ENCODE data around the gene LIMA1. TPM values are rescaled to one million over a fixed set of nuclear protein-coding genes. Genes with fewer than 3 reads are reported as not detected.
A peak's percentile ranks its signal among the peaks of the same experiment; 100 is the strongest.

The LIMA1 gene
- total and polyA plus RNA-seq, 9 of the 15 experiments (the other 6 are each of a cell fraction or from before 2014, with no cell fraction given): 20.2 to 37.8 (median 27.3) TPM

DNA sequence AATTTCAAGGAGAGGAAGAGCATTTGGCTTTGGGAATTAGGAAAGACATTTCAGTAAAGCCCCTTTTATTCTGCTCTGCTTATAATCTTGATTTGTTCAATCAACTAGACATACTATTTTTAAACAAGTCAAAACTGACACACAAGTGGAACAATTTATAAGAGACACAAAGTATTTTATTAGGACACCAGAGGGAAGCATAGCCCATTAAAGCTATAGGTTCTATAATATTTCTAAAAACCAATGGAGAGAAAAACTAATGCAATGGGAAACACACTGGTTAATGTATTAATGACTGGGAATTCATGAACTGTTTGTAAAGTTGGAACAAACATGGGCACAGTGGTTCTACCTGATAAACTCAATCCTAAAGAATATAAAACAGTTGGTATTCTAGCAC lies 100.9 kb downstream of the LIMA1 start:
- ChIA-PET POLR2A (no interaction called here), CTCF (ENCODE audit: low intra/inter-chr PET ratio) (interaction anchor here (0.6 to 3.8 kb wide), 3 partner anchors 132 to 1163 kb away, joined by 3 to 44 read pairs (median 4); no protein-coding TSS in a partner anchor)
- in situ Hi-C loops (cut with MboI): no loop called here
- Histone ChIP-seq H2AFZ (ENCODE audit: low read depth, low read length) (no peak overlapping the region), H3K4me3 (no peak overlapping the region), H3K9me1 (ENCODE audit: control insufficient read depth, insufficient read depth, low read length) (no peaks in the 10 kb centered on the region), H4K20me1 (replicated peaks; ENCODE audit: control insufficient read depth, insufficient read depth, low read length) (no peaks in the 10 kb centered on the region), H3K27me3 (ENCODE audit: control insufficient read depth in 2 of 2, insufficient read depth in 2 of 2, low read length in 2 of 2) (no peaks in the 10 kb centered on the region), H3K79me2 (ENCODE audit: control insufficient read depth, insufficient read depth, low read length) (no peaks in the 10 kb centered on the region), H3K4me1 (replicated peaks in 1 of 2; ENCODE audit: control insufficient read depth in 2 of 2, insufficient read depth in 2 of 2, low read length in 2 of 2) (no peaks in the 10 kb centered on the region), H3K9me3 (replicated peaks; ENCODE audit: control insufficient read depth, insufficient read depth, low read depth, low read length) (no peaks in the 10 kb centered on the region), H3K36me3 (ENCODE audit: control insufficient read depth, insufficient read depth, low read length) (peaks cover 18% of the 10 kb centered on the region; the same call in 2 of the 3 replicates), H3K27ac (ENCODE audit: extremely low read depth, low read depth, low read length) (no peak overlapping the region), H3K4me2 (ENCODE audit: insufficient read depth, low read length) (no peak overlapping the region), H3K9ac (ENCODE audit: insufficient read depth in 1 of 2, low read depth in 2 of 2, low read length in 2 of 2) (no peak overlapping the region)
- FAIRE-seq (peak; percentile 37), ATAC-seq (no peak), DNase-seq (ENCODE audit: extremely low read depth in 1 of 4, low spot score in 3 of 4) (no peak)
- BruUV-seq (replicated peaks): no TSS peak
- intact Hi-C loops (cut with micrococcal nuclease): loop anchor here (2.0 kb wide), 1 partner anchor 132 kb away; no protein-coding TSS in a partner anchor
- no peak for TF ChIP-seq HMGN3 (IDR thresholded peaks at IDR 0.05; ENCODE audit: borderline replicate concordance, extremely low read depth, insufficient read length, low read depth, low read length)
- TF ChIP-seq, protein P1, sequence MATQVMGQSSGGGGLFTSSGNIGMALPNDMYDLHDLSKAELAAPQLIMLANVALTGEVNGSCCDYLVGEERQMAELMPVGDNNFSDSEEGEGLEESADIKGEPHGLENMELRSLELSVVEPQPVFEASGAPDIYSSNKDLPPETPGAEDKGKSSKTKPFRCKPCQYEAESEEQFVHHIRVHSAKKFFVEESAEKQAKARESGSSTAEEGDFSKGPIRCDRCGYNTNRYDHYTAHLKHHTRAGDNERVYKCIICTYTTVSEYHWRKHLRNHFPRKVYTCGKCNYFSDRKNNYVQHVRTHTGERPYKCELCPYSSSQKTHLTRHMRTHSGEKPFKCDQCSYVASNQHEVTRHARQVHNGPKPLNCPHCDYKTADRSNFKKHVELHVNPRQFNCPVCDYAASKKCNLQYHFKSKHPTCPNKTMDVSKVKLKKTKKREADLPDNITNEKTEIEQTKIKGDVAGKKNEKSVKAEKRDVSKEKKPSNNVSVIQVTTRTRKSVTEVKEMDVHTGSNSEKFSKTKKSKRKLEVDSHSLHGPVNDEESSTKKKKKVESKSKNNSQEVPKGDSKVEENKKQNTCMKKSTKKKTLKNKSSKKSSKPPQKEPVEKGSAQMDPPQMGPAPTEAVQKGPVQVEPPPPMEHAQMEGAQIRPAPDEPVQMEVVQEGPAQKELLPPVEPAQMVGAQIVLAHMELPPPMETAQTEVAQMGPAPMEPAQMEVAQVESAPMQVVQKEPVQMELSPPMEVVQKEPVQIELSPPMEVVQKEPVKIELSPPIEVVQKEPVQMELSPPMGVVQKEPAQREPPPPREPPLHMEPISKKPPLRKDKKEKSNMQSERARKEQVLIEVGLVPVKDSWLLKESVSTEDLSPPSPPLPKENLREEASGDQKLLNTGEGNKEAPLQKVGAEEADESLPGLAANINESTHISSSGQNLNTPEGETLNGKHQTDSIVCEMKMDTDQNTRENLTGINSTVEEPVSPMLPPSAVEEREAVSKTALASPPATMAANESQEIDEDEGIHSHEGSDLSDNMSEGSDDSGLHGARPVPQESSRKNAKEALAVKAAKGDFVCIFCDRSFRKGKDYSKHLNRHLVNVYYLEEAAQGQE (IDR thresholded peaks at IDR 0.05; ENCODE audit: borderline replicate concordance): peak; percentile 57; the same call in 1 of the 2 replicates
- TF ChIP-seq, protein P1 (CRISPR knock-in tag; IDR thresholded peaks at IDR 0.05; ENCODE audit: low read depth): no peak
- no peak for TF ChIP-seq NFYB (IDR thresholded peaks at IDR 0.05; ENCODE audit: extremely low read depth, insufficient read length)
- TF ChIP-seq, protein P2, sequence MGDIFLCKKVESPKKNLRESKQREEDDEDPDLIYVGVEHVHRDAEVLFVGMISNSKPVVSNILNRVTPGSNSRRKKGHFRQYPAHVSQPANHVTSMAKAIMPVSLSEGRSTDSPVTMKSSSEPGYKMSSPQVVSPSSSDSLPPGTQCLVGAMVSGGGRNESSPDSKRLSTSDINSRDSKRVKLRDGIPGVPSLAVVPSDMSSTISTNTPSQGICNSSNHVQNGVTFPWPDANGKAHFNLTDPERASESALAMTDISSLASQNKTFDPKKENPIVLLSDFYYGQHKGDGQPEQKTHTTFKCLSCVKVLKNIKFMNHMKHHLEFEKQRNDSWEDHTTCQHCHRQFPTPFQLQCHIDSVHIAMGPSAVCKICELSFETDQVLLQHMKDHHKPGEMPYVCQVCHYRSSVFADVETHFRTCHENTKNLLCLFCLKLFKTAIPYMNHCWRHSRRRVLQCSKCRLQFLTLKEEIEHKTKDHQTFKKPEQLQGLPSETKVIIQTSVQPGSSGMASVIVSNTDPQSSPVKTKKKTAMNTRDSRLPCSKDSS (IDR thresholded peaks at IDR 0.05; ENCODE audit: low read depth, partially characterized antibody): no peak
- peak; percentile 29 for TF ChIP-seq PCBP2 (IDR thresholded peaks at IDR 0.05; ENCODE audit: low read depth, low read length, poor library complexity, severe bottlenecking)
- TF ChIP-seq, protein P3, sequence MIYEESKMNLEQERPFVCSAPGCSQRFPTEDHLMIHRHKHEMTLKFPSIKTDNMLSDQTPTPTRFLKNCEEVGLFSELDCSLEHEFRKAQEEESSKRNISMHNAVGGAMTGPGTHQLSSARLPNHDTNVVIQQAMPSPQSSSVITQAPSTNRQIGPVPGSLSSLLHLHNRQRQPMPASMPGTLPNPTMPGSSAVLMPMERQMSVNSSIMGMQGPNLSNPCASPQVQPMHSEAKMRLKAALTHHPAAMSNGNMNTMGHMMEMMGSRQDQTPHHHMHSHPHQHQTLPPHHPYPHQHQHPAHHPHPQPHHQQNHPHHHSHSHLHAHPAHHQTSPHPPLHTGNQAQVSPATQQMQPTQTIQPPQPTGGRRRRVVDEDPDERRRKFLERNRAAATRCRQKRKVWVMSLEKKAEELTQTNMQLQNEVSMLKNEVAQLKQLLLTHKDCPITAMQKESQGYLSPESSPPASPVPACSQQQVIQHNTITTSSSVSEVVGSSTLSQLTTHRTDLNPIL (CRISPR knock-in tag; IDR thresholded peaks at IDR 0.05): no peak
- no peak for TF ChIP-seq SIN3A (IDR thresholded peaks at IDR 0.05; ENCODE audit: borderline replicate concordance in 2 of 2, control insufficient read depth in 1 of 2, low read depth in 2 of 2, low read length in 2 of 2)
